ENCODE measurements around the gene TRIM26.
"Not testable (repeated sequence)": the region's sequence is repeated elsewhere in the genome, so short reads cannot be mapped to it uniquely, and the experiment has no call there.

TRIM26 gene

GRCh38 chr6:30172681-30173080, 40.5 kb downstream of the TRIM26 start:
- in situ Hi-C loops (cut with MboI; ENCODE audit: low sequenced_read_pairs), result no loop called here

GRCh38 chr6:30171677-30172471, 41.3 kb downstream of the TRIM26 start:
- in situ Hi-C loops (cut with MboI; ENCODE audit: low sequenced_read_pairs), result no loop called here

GRCh38 chr6:30169658-30170614, 43.3 kb downstream of the TRIM26 start:
- in situ Hi-C loops (cut with MboI; ENCODE audit: low sequenced_read_pairs), result no loop called here

GRCh38 chr6:30168741-30169140, 44.5 kb downstream of the TRIM26 start:
- in situ Hi-C loops (cut with MboI; ENCODE audit: low sequenced_read_pairs), result no loop called here

- in situ Hi-C loops (cut with MboI; ENCODE audit: low sequenced_read_pairs), result no loop called here
Measured at GRCh38 chr6:30167101-30167500, 46.1 kb downstream of the TRIM26 start.

- in situ Hi-C loops (cut with MboI; ENCODE audit: low sequenced_read_pairs), result not testable (repeated sequence)
Measured at GRCh38 chr6:30165238-30165637, 48.0 kb downstream of the TRIM26 start.

- in situ Hi-C loops (cut with MboI; ENCODE audit: low sequenced_read_pairs), result no loop called here
Measured at GRCh38 chr6:30164714-30165113, 48.5 kb downstream of the TRIM26 start.

- in situ Hi-C loops (cut with MboI; ENCODE audit: low sequenced_read_pairs), result no loop called here
Measured at GRCh38 chr6:30163918-30164654, 49.1 kb downstream of the TRIM26 start.

GRCh38 chr6:30163090-30163917, 49.9 kb downstream of the TRIM26 start, which contains the start of gene TRIM15:
Gene TRIM15 (plus strand): TSS chr6:30163546. CDS start chr6:30163685, 139 bp downstream.
- in situ Hi-C loops (cut with MboI; ENCODE audit: low sequenced_read_pairs), result no loop called here

GRCh38 chr6:30162265-30163089, 50.7 kb downstream of the TRIM26 start:
- in situ Hi-C loops (cut with MboI; ENCODE audit: low sequenced_read_pairs), result no loop called here

- in situ Hi-C loops (cut with MboI; ENCODE audit: low sequenced_read_pairs), result no loop called here
Measured at GRCh38 chr6:30160785-30161531, 52.2 kb downstream of the TRIM26 start, which contains the start of gene TRIM10. Gene TRIM10 (minus strand): TSS chr6:30161211. CDS start chr6:30160858, 353 bp downstream.

- in situ Hi-C loops (cut with MboI; ENCODE audit: low sequenced_read_pairs), result no loop called here
Measured at GRCh38 chr6:30160008-30160784, 53.0 kb downstream of the TRIM26 start.

- in situ Hi-C loops (cut with MboI; ENCODE audit: low sequenced_read_pairs), result no loop called here
Measured at GRCh38 chr6:30158475-30159040, 54.6 kb downstream of the TRIM26 start.

- in situ Hi-C loops (cut with MboI; ENCODE audit: low sequenced_read_pairs), result no loop called here
Measured at GRCh38 chr6:30157999-30158398, 55.2 kb downstream of the TRIM26 start.

GRCh38 chr6:30157581-30157980, 55.6 kb downstream of the TRIM26 start:
- in situ Hi-C loops (cut with MboI; ENCODE audit: low sequenced_read_pairs), result no loop called here

- in situ Hi-C loops (cut with MboI; ENCODE audit: low sequenced_read_pairs), result no loop called here
Measured at GRCh38 chr6:30156774-30157173, 56.4 kb downstream of the TRIM26 start.

GRCh38 chr6:30156262-30156599, 57.0 kb downstream of the TRIM26 start:
- in situ Hi-C loops (cut with MboI; ENCODE audit: low sequenced_read_pairs), result no loop called here

Data from HL-60/S4 treated with retinoic acid at 250 ng/mL for 4 days and 3 days (cell line).